Measurements from ENCODE around the gene TRHDE.
"Not testable (repeated sequence)": the region's sequence is repeated elsewhere in the genome, so short reads cannot be mapped to it uniquely, and the experiment has no call there.

Gene TRHDE

DNA sequence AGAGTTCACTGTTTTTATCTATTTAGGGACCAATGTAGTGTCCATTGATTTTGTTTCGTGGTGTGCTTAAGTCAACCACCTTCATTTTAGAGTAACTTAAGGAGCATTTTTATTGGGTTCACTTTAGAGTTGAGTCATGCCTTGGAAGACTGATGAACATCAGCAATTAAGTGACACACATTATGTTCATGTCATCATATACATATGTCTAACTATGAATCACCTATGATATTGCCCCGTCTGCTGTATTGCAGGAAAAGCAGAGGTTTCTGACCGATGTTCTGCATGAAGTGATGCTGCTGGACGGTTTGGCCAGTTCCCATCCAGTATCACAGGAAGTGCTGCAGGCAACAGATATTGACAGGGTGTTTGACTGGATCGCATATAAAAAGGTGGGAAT, 227.1 kb downstream of the TRHDE start:
- in situ Hi-C loops (cut with MboI; ENCODE audit: low sequenced_read_pairs): no loop called here

DNA sequence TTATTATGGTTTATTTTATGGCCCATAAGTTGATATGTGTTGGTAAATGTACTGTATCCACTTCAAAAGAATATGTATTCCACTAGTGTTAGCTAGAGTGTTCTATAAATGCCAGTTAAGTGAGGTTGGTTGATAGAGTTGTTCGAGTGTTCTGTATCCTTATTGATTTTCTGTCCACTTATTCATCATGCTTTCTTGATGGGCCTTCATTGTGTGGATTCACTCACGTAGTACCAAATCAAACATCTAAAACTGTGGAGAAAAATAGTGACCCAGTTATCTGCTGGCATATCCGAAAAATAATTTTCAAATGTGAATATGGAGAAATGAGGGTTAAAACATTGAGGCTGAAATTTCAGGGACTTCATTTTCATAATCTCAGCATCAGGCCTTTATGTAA, 230.4 kb downstream of the TRHDE start:
- in situ Hi-C loops (cut with MboI; ENCODE audit: low sequenced_read_pairs): no loop called here

DNA sequence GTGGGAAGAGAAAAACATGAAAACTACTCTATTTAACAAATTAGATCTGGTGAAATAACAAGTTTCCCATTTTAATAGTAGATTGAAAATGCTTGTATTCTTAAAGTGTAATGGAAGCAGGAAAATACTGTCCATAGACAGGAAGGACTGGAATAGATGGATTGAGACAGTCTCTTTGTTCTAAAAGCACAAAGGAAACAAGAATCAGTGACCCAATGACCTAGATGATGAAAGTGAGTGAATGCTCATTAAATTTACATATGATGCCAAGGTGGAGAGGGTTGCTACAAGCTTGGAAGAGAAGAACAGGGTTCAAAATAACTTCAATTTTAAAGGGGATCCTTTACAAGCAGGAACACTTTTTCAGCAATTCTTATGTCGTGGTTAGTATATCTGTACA, 233.1 kb downstream of the TRHDE start:
- in situ Hi-C loops (cut with MboI; ENCODE audit: low sequenced_read_pairs): no loop called here

DNA sequence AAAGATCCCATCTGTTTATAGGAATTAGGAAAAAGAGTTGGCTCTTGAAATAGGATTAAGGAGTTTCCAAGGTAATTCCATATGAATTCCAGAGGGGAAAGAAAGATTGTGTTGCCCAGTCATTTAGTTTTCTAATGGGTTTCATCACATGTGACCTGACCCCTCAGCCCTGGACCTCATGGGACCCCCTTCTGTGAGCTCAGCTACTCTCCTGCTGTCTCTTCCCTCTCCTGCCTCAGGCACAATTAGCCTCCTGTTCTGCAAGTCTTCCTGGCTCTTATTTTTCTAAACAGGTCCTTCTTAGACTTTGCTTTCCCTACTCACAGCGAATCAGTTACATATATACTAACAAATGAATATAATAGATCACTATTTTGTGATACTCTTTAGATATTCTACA, 237.7 kb downstream of the TRHDE start:
- in situ Hi-C loops (cut with MboI; ENCODE audit: low sequenced_read_pairs): no loop called here

DNA sequence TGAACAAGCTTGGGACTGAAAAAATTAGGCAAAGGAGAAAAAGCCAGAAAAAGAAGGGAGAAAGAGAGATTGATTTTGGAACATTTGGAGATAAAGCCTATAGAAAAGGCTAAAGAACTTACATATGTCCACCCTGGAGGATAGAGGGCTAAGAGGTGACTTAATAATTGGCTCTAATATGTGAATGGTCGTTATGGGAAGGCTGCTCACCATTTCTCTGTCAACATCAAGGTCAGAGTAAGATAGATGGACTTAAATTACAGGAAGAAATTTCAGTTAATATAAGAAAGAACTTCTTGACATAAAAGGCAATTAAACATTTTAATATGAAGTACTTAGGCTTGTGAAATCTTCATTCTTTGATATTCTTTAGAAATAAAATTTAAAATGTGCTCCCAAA, 238.6 kb downstream of the TRHDE start:
- in situ Hi-C loops (cut with MboI; ENCODE audit: low sequenced_read_pairs): no loop called here

DNA sequence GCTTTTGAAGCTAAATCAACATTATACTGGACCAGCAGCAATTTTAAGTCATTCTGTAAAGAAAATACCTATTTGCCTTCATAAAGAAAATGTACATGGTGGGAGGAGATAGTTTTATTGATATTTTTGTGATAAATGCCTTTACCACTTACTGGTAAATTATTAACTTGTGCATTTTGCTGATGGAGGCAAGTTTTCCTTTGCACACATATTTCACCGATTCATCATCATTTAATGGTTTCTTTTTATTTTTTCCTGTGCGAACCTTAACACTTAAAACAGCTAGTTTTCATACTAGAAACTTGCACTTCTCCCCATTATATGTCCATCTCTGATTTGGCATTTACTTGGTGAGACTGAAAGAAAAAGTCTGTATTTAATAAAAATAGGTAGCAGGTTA, 239.3 kb downstream of the TRHDE start:
- in situ Hi-C loops (cut with MboI; ENCODE audit: low sequenced_read_pairs): no loop called here

DNA sequence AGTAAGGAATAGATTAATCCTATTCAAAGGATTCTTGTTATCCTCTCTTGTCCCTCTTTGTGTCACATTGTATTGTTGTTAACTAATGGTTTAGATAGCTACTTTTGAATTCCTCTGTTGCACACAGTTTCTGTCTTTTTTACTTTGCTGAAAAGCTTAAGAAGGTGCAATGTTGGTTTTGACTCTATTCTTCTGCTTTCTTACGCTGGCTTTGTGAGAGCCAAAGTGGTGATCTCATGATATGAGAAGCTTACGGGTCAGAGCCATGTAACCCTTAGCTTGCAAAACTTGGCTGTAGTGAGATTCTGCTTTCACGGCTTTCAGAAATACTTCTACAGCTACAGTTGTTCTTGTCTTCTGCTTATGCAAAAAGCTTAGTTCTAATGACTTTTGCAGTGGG, 239.7 kb downstream of the TRHDE start:
- in situ Hi-C loops (cut with MboI; ENCODE audit: low sequenced_read_pairs): no loop called here

DNA sequence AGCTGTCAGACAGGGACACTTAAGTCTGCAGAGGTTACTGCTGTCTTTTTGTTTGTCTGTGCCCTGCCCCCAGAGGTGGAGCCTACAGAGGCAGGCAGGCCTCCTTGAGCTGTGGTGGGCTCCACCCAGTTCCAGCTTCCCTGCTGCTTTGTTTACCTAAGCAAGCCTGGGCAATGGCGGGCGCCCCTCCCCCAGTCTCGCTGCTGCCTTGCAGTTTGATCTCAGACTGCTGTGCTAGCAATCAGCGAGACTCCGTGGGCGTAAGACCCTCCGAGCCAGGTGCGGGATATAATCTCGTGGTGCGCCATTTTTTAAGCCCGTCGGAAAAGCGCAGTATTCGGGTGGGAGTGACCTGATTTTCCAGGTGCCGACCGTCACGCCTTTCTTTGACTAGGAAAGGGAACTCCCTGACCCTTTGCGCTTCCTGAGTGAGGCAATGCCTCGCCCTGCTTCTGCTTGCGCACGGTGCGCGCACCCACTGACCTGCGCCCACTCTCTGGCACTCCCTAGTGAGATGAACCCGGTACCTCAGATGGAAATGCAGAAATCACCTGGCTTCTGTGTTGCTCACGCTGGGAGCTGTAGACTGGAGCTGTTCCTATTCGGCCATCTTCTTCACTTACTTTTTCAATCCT, 248.0 kb downstream of the TRHDE start:
- in situ Hi-C loops (cut with MboI; ENCODE audit: low sequenced_read_pairs): not testable (repeated sequence)

DNA sequence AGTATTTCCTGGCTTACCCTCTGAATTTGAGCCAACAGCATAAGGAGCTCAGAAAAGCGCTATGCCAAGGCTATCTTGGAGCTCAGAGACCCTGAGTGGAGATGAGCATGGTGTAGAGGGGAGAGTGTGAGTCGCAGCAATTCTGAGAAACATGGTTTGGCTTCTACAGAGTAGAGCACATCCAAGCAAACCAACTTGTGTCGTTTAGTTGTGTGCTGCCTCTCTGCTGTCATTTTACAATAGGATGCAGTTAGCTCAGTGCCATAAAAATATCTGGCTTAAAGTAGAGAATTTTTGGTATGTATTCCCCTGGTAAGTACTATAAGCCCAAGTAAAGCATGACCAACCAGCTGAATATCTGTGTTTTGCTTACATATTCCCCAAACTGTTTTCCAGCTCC, 249.2 kb downstream of the TRHDE start:
- in situ Hi-C loops (cut with MboI; ENCODE audit: low sequenced_read_pairs): no loop called here

DNA sequence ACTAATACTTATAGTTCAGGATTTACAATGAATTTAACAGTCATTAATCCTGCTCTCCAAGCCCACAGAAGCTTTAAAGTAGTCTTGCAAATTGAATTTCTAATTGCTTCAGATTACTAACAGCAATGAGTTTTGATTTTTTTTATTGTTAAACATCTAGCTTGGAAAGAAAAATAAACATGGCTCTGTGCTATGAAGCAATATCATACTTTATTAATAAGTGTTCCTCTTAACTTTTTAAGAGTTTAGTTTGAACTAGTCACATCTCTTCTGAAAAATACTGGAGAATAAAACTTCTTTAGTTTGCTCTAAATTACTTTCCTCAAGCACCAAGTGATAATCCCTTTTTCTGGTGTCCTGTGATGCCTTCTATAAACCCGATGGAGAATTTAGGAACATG, 250.2 kb downstream of the TRHDE start:
- in situ Hi-C loops (cut with MboI; ENCODE audit: low sequenced_read_pairs): no loop called here

DNA sequence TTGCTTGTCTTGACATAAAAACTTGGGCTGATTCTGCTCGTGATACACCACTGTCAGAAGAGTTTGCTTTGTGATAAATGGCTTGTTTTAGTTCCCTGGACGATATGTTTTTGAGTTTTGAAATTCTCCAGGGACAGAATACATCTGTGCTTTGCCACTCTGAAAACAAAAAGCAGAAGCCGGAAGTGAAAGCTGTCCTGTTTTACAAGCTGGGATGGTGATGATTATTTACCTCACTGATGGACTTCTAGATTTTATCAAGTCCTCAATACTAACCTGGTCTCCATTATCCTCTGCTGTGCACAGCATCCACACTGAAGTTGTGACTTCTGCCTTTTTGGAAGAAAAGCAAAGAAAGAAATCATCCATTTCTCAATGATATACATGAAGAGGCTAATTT, 251.6 kb downstream of the TRHDE start:
- in situ Hi-C loops (cut with MboI; ENCODE audit: low sequenced_read_pairs): no loop called here

DNA sequence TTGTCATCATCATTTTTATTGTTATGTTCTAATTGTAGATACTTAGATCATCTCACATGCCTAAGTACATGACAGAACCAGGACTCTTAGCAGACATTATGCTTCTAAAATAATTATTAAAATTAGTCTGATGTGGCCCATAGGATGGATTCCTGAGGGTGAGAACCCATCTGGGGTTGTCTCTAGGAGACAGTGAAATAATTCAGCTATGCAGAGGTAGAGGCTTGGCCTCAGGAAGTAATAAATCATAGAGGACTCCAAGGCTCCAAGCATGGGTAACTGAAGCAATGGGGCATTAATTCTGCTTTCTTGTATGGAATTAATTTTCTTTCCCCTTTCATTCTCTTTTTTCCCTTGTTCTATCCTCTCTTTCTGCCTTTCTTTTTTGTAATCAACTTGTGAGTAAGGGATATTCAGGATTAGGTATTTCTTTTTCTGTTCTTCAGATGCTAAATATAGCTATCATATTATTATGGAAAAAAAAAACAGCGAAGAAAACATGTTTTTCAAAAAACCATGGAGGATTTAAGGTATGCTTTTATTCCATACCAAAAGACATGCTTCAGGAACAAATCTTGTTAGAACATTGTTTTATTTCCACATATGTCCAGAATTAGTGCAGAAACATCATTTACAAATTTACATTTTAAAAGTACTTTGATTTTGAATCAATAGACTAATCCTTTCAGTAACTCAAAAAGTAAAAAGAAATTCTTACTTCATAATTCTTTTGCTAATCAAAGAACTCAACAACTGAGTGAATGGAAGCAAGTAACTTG, 263.2 kb downstream of the TRHDE start:
- in situ Hi-C loops (cut with MboI; ENCODE audit: low sequenced_read_pairs): no loop called here

DNA sequence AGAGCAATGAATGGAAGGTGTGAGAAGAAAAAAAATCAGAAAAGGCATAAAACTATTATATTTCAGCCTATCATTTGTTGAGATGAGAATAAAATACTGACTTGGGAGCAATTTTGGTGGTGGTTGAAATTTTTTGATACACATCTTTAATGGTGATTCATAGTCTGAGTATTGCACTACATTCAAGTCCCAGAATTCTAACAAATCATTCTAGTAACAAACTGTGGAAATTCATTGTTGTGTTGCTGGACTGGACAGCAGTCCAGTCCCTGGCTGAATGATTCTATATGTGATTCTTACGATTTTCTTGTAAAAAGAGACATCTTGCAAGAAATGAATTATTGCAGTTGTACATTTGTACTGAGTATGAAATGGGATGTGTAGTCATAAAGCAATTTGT, 268.6 kb downstream of the TRHDE start:
- in situ Hi-C loops (cut with MboI; ENCODE audit: low sequenced_read_pairs): no loop called here

DNA sequence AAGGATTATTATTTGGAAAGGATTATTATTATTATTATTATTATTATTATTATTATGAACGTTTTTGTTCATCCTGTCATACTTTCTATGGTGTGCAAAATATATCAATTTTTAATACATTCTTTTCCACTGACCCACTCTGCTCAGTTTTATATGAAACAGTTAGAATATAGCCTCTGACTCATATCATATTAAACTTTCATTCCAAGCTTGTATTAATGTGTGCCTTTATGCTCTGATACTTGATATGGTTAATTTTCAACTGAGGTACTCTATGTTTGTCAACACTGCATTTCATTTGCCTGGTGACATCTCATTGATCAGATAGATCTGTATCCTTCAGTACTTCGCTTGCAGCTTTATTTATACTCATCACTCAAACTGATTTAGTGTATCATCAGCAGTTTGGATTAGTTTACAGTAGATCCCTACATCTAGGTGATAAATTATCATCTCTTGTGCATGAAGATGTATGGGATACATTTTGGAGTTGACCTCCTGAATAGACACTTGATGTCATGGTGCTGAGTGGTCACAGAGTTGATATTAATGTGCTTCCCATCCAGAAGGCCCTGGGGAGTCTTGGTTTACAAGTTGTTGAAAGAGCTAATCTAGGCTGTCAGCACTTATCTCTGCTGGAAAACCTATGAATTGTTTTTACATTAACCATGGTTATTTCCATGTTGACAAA, 271.8 kb downstream of the TRHDE start:
- in situ Hi-C loops (cut with MboI; ENCODE audit: low sequenced_read_pairs): no loop called here

DNA sequence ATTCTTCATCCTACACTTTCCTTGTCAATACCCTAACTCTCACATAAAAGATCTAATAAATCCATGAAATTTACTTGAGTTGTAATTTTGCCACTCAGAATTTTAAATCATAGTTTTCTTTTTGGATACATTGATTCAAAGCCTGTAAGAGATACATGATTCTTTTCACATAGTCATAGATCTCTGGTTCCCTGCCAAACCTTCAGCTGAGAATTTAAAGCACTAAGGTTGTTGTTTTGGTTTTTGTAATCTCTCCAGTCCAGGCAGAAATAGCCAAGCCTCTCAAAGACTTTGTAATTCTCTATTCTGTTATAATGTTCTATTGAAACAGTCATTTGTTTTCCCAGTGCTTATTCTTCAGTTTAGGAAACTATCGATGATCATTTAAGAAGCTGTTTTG, 273.9 kb downstream of the TRHDE start:
- in situ Hi-C loops (cut with MboI; ENCODE audit: low sequenced_read_pairs): no loop called here

DNA sequence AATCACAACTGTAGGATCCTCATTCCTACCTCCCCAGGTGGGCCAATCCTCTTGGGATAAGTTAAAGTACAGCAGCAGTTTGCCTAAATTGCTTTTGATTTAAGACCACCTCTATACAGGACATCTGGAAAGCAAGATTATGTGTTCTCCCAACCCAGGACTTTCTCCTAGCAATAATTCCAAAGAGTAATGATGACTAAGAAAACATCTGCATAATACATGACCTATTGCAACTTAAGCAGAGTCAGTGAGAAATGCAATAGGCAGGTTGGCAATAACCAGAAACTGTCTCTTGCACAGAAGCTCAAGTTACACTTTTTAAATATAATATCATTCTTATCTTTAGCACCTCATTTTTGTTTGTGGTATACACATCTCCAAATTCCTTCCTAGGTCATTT, 275.4 kb downstream of the TRHDE start:
- in situ Hi-C loops (cut with MboI; ENCODE audit: low sequenced_read_pairs): no loop called here

DNA sequence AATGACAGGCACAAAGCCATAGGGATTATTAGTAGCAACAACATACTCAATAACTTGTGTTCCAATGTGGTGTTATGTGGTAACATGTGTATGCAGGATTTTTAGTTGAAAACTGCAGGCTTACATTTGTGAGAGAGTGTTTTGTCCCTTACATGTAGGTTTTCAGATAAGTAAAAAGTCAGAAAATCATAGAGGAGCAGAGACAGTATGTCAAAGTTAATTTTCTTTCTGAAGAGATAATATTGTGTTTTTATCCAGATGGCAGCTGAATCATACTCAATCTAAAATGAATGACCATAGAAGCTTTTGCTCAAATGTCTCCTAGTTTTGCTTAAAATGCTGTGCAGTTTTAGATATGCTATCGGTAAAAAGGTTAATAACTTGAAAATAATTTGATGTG, 277.0 kb downstream of the TRHDE start:
- in situ Hi-C loops (cut with MboI; ENCODE audit: low sequenced_read_pairs): no loop called here

DNA sequence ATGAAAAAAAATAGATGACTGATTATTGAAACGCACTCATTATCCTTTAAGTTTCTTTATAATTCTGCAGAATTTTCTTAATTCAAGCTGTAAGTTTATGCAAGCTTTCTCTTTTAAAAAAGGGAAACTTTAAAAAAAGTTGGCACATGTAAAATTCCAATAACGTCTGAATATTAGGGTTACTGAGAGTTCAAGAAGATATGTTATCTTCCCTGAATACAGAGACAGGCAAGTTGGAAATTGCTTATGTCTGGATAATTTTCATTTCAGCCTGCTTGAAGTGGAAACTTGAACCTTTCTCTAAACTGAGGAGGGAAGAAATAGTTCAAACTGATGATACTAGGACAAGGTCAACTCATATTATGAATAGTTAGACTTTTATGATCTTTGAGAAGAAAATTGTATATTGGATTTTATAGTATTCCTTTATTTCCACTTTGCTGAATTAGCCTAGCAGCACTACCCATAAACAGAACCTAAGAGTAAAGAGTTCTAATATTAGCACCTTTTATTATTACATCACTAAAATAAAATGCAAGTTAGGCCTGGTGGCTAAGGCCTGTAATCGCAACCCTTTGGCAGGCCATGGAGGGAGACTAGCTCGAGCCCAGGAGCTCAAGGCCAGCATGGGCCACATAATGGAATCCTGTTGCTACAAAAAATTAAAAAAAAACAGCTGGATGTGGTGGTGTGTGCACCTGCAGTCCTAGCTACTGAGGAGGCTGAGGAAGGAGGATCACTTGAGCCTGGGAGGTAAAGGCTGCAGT, 288.0 kb downstream of the TRHDE start:
- in situ Hi-C loops (cut with MboI; ENCODE audit: low sequenced_read_pairs): no loop called here

DNA sequence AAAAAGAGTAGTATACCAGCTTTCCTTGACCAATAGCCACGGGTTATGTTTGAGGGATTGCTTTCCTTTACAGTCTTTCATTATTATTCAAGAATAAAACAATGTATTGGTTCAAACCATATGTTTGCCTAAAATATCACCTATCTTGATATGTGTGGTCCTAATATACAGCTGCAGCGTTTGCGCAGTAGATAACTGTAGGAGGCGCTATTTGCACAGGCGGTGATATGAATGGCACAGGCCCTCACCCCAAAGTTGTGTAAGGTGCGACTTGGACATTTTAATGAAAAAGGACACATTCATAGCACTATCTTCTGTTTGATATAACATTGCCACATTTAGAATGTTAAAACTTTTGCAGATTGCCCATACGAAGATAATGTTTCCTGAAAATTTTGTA, 298.4 kb downstream of the TRHDE start:
- in situ Hi-C loops (cut with MboI; ENCODE audit: low sequenced_read_pairs): no loop called here

DNA sequence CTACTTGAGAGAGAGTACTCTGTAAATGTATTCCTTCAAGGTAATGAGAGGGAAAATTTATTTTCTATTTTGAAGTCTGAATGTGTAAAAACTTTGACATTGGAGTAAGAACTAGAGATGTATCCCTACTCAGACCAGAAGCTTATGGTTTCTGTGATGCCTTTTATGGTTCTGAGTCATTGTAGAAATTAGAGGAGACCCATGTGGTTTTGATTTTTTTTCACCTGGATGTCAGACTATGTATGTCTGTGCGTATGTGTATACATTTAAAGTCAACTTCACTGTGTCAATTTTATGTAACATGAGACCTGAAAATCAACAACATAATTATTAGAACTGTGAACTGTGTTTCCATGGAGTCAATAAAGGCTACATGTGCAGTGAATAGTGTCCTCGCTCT, 302.0 kb downstream of the TRHDE start:
- in situ Hi-C loops (cut with MboI; ENCODE audit: low sequenced_read_pairs): no loop called here

DNA sequence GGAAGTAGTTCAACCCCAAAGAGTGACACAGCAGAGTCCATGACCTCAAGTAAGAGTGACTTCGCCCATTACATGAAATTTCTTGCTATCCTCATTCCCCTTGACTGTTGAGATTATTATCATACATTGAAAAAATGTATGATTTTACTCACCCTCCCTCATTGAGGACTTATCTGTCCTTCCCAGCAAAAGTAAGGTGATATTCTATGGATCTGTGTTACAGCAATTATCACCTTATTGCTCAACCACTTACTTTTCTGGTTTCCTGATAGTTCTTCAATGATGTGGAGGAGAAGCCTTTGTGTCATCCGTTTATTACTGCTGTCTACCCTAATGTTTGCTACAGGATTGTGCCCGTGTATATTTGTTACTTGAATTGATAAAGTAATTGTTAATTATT, 306.2 kb downstream of the TRHDE start:
- in situ Hi-C loops (cut with MboI; ENCODE audit: low sequenced_read_pairs): no loop called here

DNA sequence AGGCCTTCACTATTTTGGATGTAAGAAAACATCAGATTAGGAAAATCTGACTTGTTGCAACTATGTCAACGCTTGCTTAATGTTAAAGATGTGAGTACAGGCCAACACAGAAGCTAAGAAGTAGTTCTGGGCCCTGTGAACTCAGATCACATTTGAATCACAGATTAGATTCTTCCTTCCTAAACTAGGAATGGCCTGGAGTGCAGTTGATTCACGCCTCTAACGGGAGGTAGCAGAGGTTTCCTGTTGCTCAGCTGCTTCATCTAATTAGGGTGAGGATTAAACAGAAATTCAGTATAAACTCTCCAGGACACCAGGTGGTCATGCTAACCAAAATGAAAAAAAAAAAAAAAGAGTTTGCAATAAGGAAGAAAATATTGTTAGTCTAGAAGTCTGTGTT, 314.3 kb downstream of the TRHDE start:
- in situ Hi-C loops (cut with MboI; ENCODE audit: low sequenced_read_pairs): no loop called here
